ENCODE data around the gene NKG7.

The NKG7 gene

DNA sequence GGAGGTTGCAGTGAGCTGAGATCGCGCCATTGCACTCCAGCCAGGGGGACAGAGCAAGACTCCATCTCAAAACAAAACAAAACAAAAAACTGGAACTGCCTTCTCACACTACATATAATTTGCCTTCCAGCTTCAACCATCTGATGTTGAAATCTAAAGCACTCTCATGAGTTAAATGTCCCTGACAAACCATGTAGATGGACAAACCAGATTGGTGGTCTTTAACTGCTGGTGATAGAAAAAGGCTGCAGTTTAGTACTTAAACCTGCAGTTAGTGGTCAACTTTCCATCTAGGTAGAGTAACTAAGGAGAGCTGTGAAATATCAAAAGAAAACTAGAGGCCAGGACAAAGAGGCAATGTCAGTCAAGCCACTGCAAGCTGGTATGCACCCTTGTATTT, 23.7 kb upstream of the NKG7 start:
- TF ChIP-seq FOXP2 (optimal IDR thresholded peaks at IDR 0.05; ENCODE audit: borderline replicate concordance, extremely low read depth, extremely low read length, insufficient read depth) (no peak), POLR2AphosphoS5 (IDR thresholded peaks at IDR 0.05; ENCODE audit: low read depth, low read length) (no peak), TAF1 (IDR thresholded peaks at IDR 0.05; ENCODE audit: borderline replicate concordance, insufficient read depth, low read length) (no peak)
- TF ChIP-seq, protein P1, sequence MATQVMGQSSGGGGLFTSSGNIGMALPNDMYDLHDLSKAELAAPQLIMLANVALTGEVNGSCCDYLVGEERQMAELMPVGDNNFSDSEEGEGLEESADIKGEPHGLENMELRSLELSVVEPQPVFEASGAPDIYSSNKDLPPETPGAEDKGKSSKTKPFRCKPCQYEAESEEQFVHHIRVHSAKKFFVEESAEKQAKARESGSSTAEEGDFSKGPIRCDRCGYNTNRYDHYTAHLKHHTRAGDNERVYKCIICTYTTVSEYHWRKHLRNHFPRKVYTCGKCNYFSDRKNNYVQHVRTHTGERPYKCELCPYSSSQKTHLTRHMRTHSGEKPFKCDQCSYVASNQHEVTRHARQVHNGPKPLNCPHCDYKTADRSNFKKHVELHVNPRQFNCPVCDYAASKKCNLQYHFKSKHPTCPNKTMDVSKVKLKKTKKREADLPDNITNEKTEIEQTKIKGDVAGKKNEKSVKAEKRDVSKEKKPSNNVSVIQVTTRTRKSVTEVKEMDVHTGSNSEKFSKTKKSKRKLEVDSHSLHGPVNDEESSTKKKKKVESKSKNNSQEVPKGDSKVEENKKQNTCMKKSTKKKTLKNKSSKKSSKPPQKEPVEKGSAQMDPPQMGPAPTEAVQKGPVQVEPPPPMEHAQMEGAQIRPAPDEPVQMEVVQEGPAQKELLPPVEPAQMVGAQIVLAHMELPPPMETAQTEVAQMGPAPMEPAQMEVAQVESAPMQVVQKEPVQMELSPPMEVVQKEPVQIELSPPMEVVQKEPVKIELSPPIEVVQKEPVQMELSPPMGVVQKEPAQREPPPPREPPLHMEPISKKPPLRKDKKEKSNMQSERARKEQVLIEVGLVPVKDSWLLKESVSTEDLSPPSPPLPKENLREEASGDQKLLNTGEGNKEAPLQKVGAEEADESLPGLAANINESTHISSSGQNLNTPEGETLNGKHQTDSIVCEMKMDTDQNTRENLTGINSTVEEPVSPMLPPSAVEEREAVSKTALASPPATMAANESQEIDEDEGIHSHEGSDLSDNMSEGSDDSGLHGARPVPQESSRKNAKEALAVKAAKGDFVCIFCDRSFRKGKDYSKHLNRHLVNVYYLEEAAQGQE (IDR thresholded peaks at IDR 0.05; ENCODE audit: insufficient read depth in 1 of 2, low read depth in 2 of 2, low read length in 2 of 2), result no peak

DNA sequence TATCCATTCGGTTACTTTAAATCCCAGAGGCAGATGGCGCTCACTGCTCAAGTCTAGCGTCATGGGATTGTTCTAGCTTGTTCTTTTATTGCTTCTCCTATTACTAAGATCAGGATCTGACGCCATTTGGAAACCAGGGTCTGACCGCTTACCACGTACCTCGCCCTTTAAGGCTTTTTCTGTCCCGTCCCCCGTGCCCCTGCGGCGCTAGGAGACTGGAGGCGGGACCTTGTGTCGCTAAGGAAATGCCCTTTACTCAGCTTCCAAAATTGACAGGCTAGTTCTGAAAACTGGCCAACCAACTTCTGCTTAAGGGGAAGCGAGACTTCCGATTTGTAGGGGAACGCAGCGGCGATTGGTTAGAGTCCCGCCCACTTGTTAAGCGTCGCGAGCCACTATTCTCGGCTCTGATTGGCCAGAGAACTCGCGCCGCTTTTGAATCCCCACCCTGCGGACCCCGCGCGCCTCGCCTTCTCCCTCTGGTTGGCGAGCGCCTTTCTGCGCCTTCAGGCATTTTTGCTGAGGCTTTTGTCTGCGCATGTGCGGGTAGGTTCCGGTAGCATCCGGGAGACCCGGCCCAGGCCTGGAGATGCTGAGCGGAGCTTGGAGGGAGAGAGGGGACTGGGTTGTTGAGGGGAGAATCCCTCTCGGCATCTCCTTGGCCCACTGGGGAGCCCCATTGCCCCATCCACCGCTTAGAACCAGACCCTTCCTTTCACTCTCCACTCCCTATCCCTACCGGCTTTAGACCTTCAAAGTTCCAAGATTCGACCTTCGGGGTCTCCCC, 21.8 kb upstream of the NKG7 start:
- TF ChIP-seq FOXP2 (optimal IDR thresholded peaks at IDR 0.05; ENCODE audit: borderline replicate concordance, extremely low read depth, extremely low read length, insufficient read depth) (no peak), POLR2AphosphoS5 (IDR thresholded peaks at IDR 0.05; ENCODE audit: low read depth, low read length) (peak; percentile 74; the same call in 1 of the 2 replicates), SIN3A (IDR thresholded peaks at IDR 0.05; ENCODE audit: borderline replicate concordance, insufficient read depth, low read length) (no peak)

DNA sequence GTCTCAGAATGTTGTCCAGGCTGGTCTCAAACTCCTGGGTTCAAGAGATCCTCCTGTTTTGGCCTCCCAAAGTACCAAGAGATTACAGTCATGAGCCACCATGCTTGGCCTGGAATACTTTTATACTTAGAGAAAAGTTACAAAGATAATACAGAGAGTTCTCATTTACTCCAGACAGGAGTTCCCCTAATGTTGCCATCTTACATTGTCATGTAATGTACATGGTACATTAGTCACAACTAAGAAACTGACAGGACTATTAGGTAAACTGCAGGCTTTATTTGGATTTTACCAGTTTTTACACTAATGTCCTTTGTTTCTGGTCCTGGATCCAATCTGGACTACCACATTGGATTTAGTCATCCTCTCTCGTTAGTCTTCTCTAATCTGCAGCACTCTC, 20.2 kb upstream of the NKG7 start:
- TF ChIP-seq, protein P1 (IDR thresholded peaks at IDR 0.05; ENCODE audit: insufficient read depth in 1 of 2, low read depth in 2 of 2, low read length in 2 of 2), result no peak
- TF ChIP-seq FOXP2 (optimal IDR thresholded peaks at IDR 0.05; ENCODE audit: borderline replicate concordance, extremely low read depth, extremely low read length, insufficient read depth) (no peak), SIN3A (IDR thresholded peaks at IDR 0.05; ENCODE audit: borderline replicate concordance, insufficient read depth, low read length) (no peak), POLR2AphosphoS5 (IDR thresholded peaks at IDR 0.05; ENCODE audit: low read depth, low read length) (no peak), TAF1 (IDR thresholded peaks at IDR 0.05; ENCODE audit: borderline replicate concordance, insufficient read depth, low read length) (no peak)

DNA sequence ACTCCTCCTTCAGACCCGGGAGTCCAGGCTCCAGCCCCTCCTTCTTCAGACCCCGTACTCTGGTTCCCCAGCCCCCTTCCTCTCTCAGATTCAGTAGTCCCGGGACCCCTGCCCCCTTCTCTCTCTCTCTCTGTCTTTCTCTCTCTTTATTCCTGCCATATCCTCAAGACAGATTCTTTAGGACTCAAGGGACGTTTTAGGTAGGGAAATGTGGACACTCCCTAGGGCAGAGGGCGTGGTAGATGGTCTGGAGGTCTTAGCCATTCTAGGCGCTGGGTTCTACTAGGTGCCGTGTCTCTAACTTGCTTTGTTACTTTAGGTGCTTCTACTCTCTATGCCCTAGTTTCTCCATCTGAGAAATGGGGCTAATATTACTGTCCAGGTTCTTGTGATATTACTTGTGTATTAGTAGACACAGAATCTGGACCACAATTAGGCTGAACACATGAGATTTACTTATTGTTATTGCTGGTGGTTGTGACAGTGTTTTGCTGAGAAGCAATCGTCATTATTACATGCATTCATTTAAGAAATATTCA, 18.7 kb upstream of the NKG7 start:
- TF ChIP-seq, protein P1 (IDR thresholded peaks at IDR 0.05; ENCODE audit: insufficient read depth in 1 of 2, low read depth in 2 of 2, low read length in 2 of 2), result no peak
- no peak for TF ChIP-seq POLR2AphosphoS5 (IDR thresholded peaks at IDR 0.05; ENCODE audit: low read depth, low read length)
- no peak for TF ChIP-seq TAF1 (IDR thresholded peaks at IDR 0.05; ENCODE audit: borderline replicate concordance, insufficient read depth, low read length)
- no peak for TF ChIP-seq SIN3A (IDR thresholded peaks at IDR 0.05; ENCODE audit: borderline replicate concordance, insufficient read depth, low read length)
- no peak for TF ChIP-seq FOXP2 (optimal IDR thresholded peaks at IDR 0.05; ENCODE audit: borderline replicate concordance, extremely low read depth, extremely low read length, insufficient read depth)

DNA sequence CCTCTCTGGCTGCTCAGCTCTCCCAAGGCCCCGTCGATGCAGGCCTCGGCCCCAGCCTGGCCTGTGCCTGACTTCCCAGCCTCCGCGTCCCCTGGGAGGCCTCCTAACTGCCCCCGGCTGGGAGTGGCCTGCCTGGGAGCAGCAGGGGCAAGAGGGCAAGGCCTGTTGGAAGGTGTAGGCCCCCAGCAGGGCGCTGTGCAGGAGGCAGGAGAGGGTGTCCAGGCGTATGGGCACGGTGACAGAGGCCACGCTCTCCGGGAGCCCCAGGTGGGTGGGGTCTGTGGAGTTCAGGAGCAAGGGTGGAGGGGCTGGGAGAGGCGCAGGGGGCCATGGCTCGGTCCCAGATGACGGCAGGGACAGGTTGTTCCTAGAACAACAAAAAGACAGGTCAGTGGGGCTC, 16.7 kb upstream of the NKG7 start:
- TF ChIP-seq POLR2AphosphoS5 (IDR thresholded peaks at IDR 0.05; ENCODE audit: low read depth, low read length) (no peak), FOXP2 (optimal IDR thresholded peaks at IDR 0.05; ENCODE audit: borderline replicate concordance, extremely low read depth, extremely low read length, insufficient read depth) (no peak), SIN3A (IDR thresholded peaks at IDR 0.05; ENCODE audit: borderline replicate concordance, insufficient read depth, low read length) (no peak), TAF1 (IDR thresholded peaks at IDR 0.05; ENCODE audit: borderline replicate concordance, insufficient read depth, low read length) (no peak)
- TF ChIP-seq, protein P1 (IDR thresholded peaks at IDR 0.05; ENCODE audit: insufficient read depth in 1 of 2, low read depth in 2 of 2, low read length in 2 of 2), result no peak

Measured in PFSK-1 (cell line).